Measurements from ENCODE around the gene IFIH1. TPM values are rescaled to one million over a fixed set of nuclear protein-coding genes. Genes with fewer than 3 reads are reported as not detected.

IFIH1 gene
- total and polyA plus RNA-seq, 2 of the 8 experiments (the other 6 are each of a cell fraction or from before 2014, with no cell fraction given): 0.32 to 2.0 TPM

- FAIRE-seq: no peak
- H3K14ac ChIP-seq (ENCODE audit: insufficient read length): no peak overlapping the region
- H2BK5ac ChIP-seq (ENCODE audit: low read depth, low read length): no peak overlapping the region
- ChIA-PET POLR2A (ENCODE audit: partially characterized antibody) (no interaction called here), CTCF (ENCODE audit: partially characterized antibody) (interaction anchor here (0.5 to 9.8 kb wide), 37 partner anchors 9 to 838 kb away, joined by 3 to 188 read pairs (median 6); partner anchors contain the start of genes FAP and GCG)
- H4K20me1 ChIP-seq (replicated peaks in 1 of 2; ENCODE audit: control insufficient read depth in 1 of 2, insufficient read depth in 2 of 2, low read length in 2 of 2): no peaks in the 10 kb centered on the region
- no peak for DNase-seq (ENCODE audit: low read depth in 1 of 2, low spot score in 2 of 2)
- no peaks in the 10 kb centered on the region for H3K9me3 ChIP-seq (ENCODE audit: insufficient read depth in 2 of 2, low read depth in 1 of 2, low read length in 1 of 2)
- H4K91ac ChIP-seq (replicated peaks; ENCODE audit: insufficient read length, low read length): no peak overlapping the region
- no peak overlapping the region for H2AFZ ChIP-seq (ENCODE audit: low read length)
- H2BK120ac ChIP-seq (replicated peaks; ENCODE audit: low read depth, low read length): no peak overlapping the region
- no peaks in the 10 kb centered on the region for H3K79me2 ChIP-seq (ENCODE audit: control insufficient read depth in 1 of 2, insufficient read depth in 2 of 2, low read length in 2 of 2)
- H3K36me3 ChIP-seq (ENCODE audit: control insufficient read depth in 2 of 4, insufficient read depth in 4 of 4, low read length in 3 of 4): no peaks in the 10 kb centered on the region
- no peaks in the 10 kb centered on the region for H3K27me3 ChIP-seq (replicated peaks in 1 of 4; ENCODE audit: control insufficient read depth in 3 of 4, extremely low read depth in 1 of 4, insufficient read depth in 3 of 4, low read length in 3 of 4)
- H2BK12ac ChIP-seq (ENCODE audit: low read depth, low read length): no peak overlapping the region
- no peak overlapping the region for H3K18ac ChIP-seq (ENCODE audit: extremely low read depth, low read length)
- no peak overlapping the region for H4K5ac ChIP-seq (ENCODE audit: insufficient read length, low read depth, low read length)
- no peaks in the 10 kb centered on the region for H3K4me1 ChIP-seq (replicated peaks in 1 of 4; ENCODE audit: control insufficient read depth in 3 of 4, insufficient read depth in 4 of 4, low read length in 3 of 4)
- H2AK5ac ChIP-seq (ENCODE audit: low read depth, low read length): no peak overlapping the region
- no peak overlapping the region for H3K9ac ChIP-seq (replicated peaks in 1 of 4; ENCODE audit: extremely low read depth in 1 of 4, low read depth in 3 of 4, low read length in 3 of 4)
- no peaks in the 10 kb centered on the region for H3K23me2 ChIP-seq (ENCODE audit: low read depth, low read length)
- no peak overlapping the region for H4K8ac ChIP-seq (ENCODE audit: extremely low read depth, insufficient read depth, low read length)
- no peak overlapping the region for H3K4me3 ChIP-seq (ENCODE audit: extremely low read depth in 1 of 4, insufficient read depth in 2 of 4, low read depth in 3 of 4, low read length in 4 of 4)
- no peak overlapping the region for H3K56ac ChIP-seq (replicated peaks; ENCODE audit: insufficient read length, low read depth, low read length)
- no peak overlapping the region for H3K4me2 ChIP-seq (ENCODE audit: insufficient read depth in 1 of 2, low read depth in 2 of 2, low read length in 2 of 2)
- H3K4ac ChIP-seq (replicated peaks; ENCODE audit: insufficient read length, low read depth, low read length): no peak overlapping the region
- H3K23ac ChIP-seq (ENCODE audit: insufficient read length): no peak overlapping the region
- WGBS, 2 experiments (ENCODE audit: extremely low coverage in 1 of 2, insufficient coverage in 1 of 2, insufficient read length in 1 of 2, insufficient replicate concordance in 2 of 2, low coverage in 1 of 2, low lambda C conversion rate in 2 of 2, missing lambda C conversion rate in 1 of 2): 74% methylated on average over 1 of the region's 1 CpG; no CpG with 5 or more reads in 1 of the 2 experiments
- no peaks in the 10 kb centered on the region for H3K79me1 ChIP-seq (ENCODE audit: low read depth, low read length)
- H2BK20ac ChIP-seq (ENCODE audit: low read length): no peak overlapping the region
- H2BK15ac ChIP-seq (ENCODE audit: low read length): no peak overlapping the region
- no peak overlapping the region for H3K27ac ChIP-seq (ENCODE audit: low read depth, low read length)
- no peak for TF ChIP-seq FOSL1 (IDR thresholded peaks at IDR 0.05; ENCODE audit: insufficient read depth, low read depth, low read length)
- TF ChIP-seq TCF12 (IDR thresholded peaks at IDR 0.05; ENCODE audit: low read depth, low read length): no peak
- TF ChIP-seq RXRA (IDR thresholded peaks at IDR 0.05; ENCODE audit: insufficient read depth, low read depth, low read length): no peak
- TF ChIP-seq E2F6 (IDR thresholded peaks at IDR 0.05): no peak
- TF ChIP-seq CTBP2 (IDR thresholded peaks at IDR 0.05; ENCODE audit: borderline replicate concordance, insufficient read depth, insufficient read length, low read length): no peak
- TF ChIP-seq GABPA (IDR thresholded peaks at IDR 0.05; ENCODE audit: borderline replicate concordance, insufficient read depth, low read length): no peak
- no peak for TF ChIP-seq ASH2L (IDR thresholded peaks at IDR 0.05; ENCODE audit: low read length)
- no peak for TF ChIP-seq KDM5A (IDR thresholded peaks at IDR 0.05; ENCODE audit: low read length)
- TF ChIP-seq KDM4A (IDR thresholded peaks at IDR 0.05; ENCODE audit: low read depth, low read length, severe bottlenecking): no peak
- no peak for TF ChIP-seq MAFK (IDR thresholded peaks at IDR 0.05; ENCODE audit: low read depth, low read length)
- no peak for TF ChIP-seq SIRT6 (IDR thresholded peaks at IDR 0.05; ENCODE audit: low read length)
- TF ChIP-seq TEAD4 (IDR thresholded peaks at IDR 0.05; ENCODE audit: low read depth, low read length): no peak
- TF ChIP-seq RAD21 (IDR thresholded peaks at IDR 0.05 in 1 of 2, conservative IDR thresholded peaks at IDR 0.05 in 1 of 2; ENCODE audit: low read depth in 2 of 2, low read length in 2 of 2): no peak
- no peak for TF ChIP-seq RBBP5 (IDR thresholded peaks at IDR 0.05; ENCODE audit: borderline replicate concordance, low read depth, low read length)
Measured at GRCh38 chr2:162220368-162220767, 98.1 kb downstream of the IFIH1 start.

Measured in H1 (cell line).